A673 (cell line): ENCODE measurements around the gene SLC35G6. TPM values are rescaled to one million over a fixed set of nuclear protein-coding genes. Genes with fewer than 3 reads are reported as not detected.

Source experiments
- BruUV-seq: library from RNA; stranded (reverse); fragments of 400-500 nt; replicated peaks from 2 replicates; lab custom pipeline; 2021; lab: Mats Ljungman, UMichigan
- CTCF ChIA-PET: fragments of 300-600 bp; sonication (Branson Sonifier 250); formaldehyde crosslinking; loops from one replicate; lab custom pipeline; 2022; ENCODE audit warnings: antibody characterized with exemption; lab: Charles Lee
- POLR2A ChIA-PET: fragments of 300-600 bp; sonication (Branson Sonifier 250); formaldehyde crosslinking; loops from one replicate; lab custom pipeline; 2022; ENCODE audit warnings: antibody characterized with exemption; ENCODE audit not compliant: low non-redundant PET; lab: Charles Lee
- DNase-seq: peaks from one replicate; pipeline ENCODE4 v3.0.0-alpha.2; 2015; ENCODE audit warnings: low spot score
- H3K27ac ChIP-seq: fragments of 200-600 bp; sonication (generic); 2 replicates; pipeline ENCODE4 v1.5.1; 2016; ENCODE audit warnings: mixed run types, low read depth, mild to moderate bottlenecking, mixed read lengths, antibody characterized with exemption, low read length; ENCODE audit not compliant: poor library complexity, severe bottlenecking
- H3K27me3 ChIP-seq: fragments of 200-600 bp; sonication (generic); replicated peaks from 2 replicates; pipeline ENCODE4 v1.6.1; 2017; ENCODE audit warnings: mixed run types, low read depth, mild to moderate bottlenecking, mixed read lengths, antibody characterized with exemption, low read length; ENCODE audit not compliant: insufficient read depth, poor library complexity
- H3K36me3 ChIP-seq: fragments of 200-600 bp; sonication (generic); 2 replicates; pipeline ENCODE4 v1.6.1; 2016; ENCODE audit warnings: mixed run types, mild to moderate bottlenecking, mixed read lengths, antibody characterized with exemption, low read length; ENCODE audit not compliant: insufficient read depth, poor library complexity, severe bottlenecking
- H3K4me1 ChIP-seq: fragments of 200-600 bp; sonication (generic); 2 replicates; pipeline ENCODE4 v1.6.1; 2017; ENCODE audit warnings: mixed run types, mild to moderate bottlenecking, mixed read lengths, antibody characterized with exemption, low read length; ENCODE audit not compliant: insufficient read depth, poor library complexity, severe bottlenecking
- H3K4me3 ChIP-seq: fragments of 200-600 bp; sonication (generic); 2 replicates; pipeline ENCODE4 v1.5.1; 2016; ENCODE audit warnings: low read depth, mixed run types, mild to moderate bottlenecking, mixed read lengths, low read length; ENCODE audit not compliant: poor library complexity, severe bottlenecking
- H3K9me3 ChIP-seq: fragments of 200-600 bp; sonication (generic); 2 replicates; pipeline ENCODE4 v1.6.1; 2016; ENCODE audit warnings: mixed run types, low read depth, mild to moderate bottlenecking, mixed read lengths, antibody characterized with exemption, low read length; ENCODE audit not compliant: poor library complexity, severe bottlenecking
- EZH2 ChIP-seq: fragments of 200-600 bp; sonication (generic); IDR thresholded peaks from 2 replicates; pipeline ENCODE4 v1.6.1; 2017; ENCODE audit warnings: borderline replicate concordance, low read depth, mild to moderate bottlenecking, mixed read lengths, antibody characterized with exemption, low read length; ENCODE audit not compliant: poor library complexity, severe bottlenecking
- intact Hi-C: fragments of 100-400 bp; cut with micrococcal nuclease; formaldehyde crosslinking; loops from one replicate; pipeline ENCODE4 v1.10.0; 2022; ENCODE audit not compliant: unreplicated experiment
- total RNA-seq: library from RNA; stranded (reverse); gene quantifications from 2 replicates; pipeline ENCODE4 v1.2.3, GENCODE V29; 2021
- TF ChIP-seq, protein P1 (sequence below): fragments of 300-800, 200-600 bp; sonication (generic); conservative IDR thresholded peaks from 2 replicates; pipeline ENCODE4 v1.5.1; 2017; ENCODE audit warnings: low read depth, mild to moderate bottlenecking, antibody characterized with exemption, low read length, moderate library complexity, mixed read lengths

SLC35G6 gene
- total RNA-seq, 1 experiment from 2014 or later, result not detected

DNA sequence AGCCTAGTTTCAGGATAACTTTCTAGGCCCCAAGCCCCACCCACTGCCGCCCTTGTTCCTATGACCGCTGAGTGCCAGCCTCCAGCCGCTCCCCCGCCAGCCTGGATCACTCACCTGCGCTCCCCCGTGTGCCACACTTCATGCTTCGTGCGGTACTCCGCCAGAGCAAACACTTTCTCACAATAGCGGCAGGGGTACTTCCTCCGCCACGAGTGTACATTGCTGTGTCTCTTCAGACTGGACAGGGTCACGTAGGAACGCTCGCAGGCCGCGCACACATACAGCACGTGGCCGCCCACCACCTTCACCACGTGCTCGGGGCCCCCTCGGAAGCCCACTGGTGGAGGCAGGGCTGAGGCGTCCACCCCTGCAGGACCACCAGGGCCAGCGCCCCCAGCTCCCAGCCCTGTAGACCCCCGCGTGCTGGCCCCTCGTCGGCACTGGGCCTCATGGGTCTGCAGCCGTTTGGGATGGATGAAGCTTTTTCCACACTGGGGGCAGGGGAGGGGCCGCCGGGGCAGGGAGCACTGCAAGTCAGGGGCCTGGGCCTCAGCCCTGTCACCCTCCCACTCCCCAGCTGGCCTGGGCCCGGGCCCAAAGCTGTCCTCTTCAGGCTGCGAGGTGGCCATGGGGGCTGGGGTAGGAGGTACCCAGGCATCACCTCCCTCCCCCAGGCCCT lies 15.5 kb upstream of the SLC35G6 start:
- CTCF ChIA-PET, result no interaction called here
- intact Hi-C loops, result no loop called here
- POLR2A ChIA-PET, result no interaction called here

DNA sequence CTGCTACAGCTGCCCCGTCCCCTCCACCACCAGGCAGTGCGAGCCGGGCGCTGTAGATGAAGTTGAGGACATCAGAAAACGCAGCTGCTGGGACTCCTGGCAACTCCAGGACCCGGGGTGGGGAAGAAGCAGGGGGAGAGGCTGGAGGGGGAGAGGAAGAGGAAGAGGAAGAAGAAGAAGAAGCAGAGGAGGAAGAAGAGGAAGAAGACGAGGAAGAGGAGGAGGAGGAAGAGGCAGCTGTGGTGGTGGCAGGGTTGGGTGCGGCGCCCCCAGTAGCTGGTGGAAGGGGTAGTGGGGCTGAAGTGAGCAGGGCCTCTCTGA lies 15.0 kb upstream of the SLC35G6 start:
- Histone ChIP-seq H3K4me1 (no peaks in the 10 kb centered on the region), H3K4me3 (no peak overlapping the region), H3K36me3 (peaks cover 12% of the 10 kb centered on the region), H3K27ac (no peak overlapping the region), H3K9me3 (no peaks in the 10 kb centered on the region), H3K27me3 (no peaks in the 10 kb centered on the region)
- DNase-seq, result no peak
- ChIA-PET POLR2A (no interaction called here), CTCF (no interaction called here)
- TF ChIP-seq EZH2, result no peak
- TF ChIP-seq, protein P1, sequence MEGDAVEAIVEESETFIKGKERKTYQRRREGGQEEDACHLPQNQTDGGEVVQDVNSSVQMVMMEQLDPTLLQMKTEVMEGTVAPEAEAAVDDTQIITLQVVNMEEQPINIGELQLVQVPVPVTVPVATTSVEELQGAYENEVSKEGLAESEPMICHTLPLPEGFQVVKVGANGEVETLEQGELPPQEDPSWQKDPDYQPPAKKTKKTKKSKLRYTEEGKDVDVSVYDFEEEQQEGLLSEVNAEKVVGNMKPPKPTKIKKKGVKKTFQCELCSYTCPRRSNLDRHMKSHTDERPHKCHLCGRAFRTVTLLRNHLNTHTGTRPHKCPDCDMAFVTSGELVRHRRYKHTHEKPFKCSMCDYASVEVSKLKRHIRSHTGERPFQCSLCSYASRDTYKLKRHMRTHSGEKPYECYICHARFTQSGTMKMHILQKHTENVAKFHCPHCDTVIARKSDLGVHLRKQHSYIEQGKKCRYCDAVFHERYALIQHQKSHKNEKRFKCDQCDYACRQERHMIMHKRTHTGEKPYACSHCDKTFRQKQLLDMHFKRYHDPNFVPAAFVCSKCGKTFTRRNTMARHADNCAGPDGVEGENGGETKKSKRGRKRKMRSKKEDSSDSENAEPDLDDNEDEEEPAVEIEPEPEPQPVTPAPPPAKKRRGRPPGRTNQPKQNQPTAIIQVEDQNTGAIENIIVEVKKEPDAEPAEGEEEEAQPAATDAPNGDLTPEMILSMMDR, result no peak
- intact Hi-C loops, result no loop called here
- no TSS peak for BruUV-seq

More for the DNA sequence above, 15.5 kb upstream of the SLC35G6 start:
- Histone ChIP-seq H3K9me3 (no peaks in the 10 kb centered on the region), H3K27me3 (no peaks in the 10 kb centered on the region), H3K27ac (no peak overlapping the region), H3K4me1 (no peaks in the 10 kb centered on the region), H3K36me3 (peaks cover 12% of the 10 kb centered on the region), H3K4me3 (no peak overlapping the region)
- TF ChIP-seq EZH2, result no peak
- TF ChIP-seq, protein P1, result no peak
- BruUV-seq, result no TSS peak
- DNase-seq, result no peak

DNA sequence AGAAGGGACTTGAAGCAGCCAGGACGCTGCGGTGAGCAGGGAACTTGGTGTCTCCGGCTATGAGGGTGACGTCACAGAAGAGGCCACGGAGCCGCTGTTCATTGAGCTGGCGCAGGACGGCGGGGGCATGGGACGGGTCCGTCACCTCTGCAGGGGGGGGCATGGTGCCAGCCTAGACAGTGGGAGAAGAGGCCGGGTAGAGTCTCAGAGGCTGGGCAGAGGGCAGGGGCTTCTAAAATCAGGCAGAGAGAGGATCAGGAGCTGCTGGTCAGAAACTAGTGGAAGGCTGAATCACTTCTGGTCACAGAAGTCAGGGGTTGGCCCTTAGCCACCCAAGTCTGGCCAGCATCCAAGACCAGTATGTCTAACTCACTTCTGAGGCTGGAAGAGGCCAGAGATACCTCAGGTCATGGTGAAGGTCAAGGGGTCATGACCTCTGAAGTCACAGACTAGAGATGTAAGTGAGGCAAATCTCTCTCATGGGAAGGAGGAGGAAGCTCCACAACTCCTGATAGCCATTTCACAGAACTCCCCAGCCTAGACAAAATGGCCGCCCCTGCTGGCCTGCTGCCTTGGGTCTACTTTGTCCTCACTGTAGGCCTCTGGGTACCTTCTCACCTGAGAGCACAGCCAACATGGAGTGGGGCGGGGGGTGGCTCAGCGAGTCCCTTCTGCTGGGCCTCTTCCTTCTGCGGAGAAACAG lies 14.5 kb upstream of the SLC35G6 start:
- ChIA-PET CTCF (no interaction called here), POLR2A (no interaction called here)
- Histone ChIP-seq H3K4me1 (no peaks in the 10 kb centered on the region), H3K9me3 (no peaks in the 10 kb centered on the region), H3K4me3 (no peak overlapping the region), H3K27me3 (no peaks in the 10 kb centered on the region), H3K36me3 (peaks cover 12% of the 10 kb centered on the region), H3K27ac (no peak overlapping the region)
- DNase-seq, result no peak
- TF ChIP-seq EZH2, result no peak
- TF ChIP-seq, protein P1, result no peak
- no TSS peak for BruUV-seq
- intact Hi-C loops, result no loop called here
